Measurements from ENCODE around the gene CDC25A. TPM values are rescaled to one million over a fixed set of nuclear protein-coding genes. Genes with fewer than 3 reads are reported as not detected.
A peak's percentile ranks its signal among the peaks of the same experiment; 100 is the strongest.

The CDC25A gene
- total RNA-seq, 1 experiment from 2014 or later = 14.9 TPM

DNA sequence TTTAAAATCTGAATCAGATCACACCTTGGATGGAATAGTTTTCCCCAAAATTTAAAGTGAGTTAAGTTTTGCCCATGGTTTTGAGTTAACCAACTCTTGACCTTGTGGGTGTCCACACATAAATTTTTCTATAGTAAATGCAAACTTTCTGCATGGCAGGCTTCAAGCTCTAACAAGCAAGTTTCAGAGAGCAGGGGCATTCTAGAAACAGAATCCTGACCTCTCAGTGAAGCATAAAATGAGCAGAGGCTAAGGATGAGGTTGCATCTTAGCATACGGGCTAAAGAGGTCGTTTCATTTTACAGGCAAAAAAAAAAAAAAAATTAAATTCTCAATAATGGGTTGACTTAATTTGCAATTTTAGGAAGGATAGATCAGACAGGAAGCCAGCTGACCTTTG lies 32.1 kb downstream of the CDC25A start:
- DNase-seq (ENCODE audit: low read depth, low spot score) = no peak
- in situ Hi-C loops (cut with HindIII; ENCODE audit: low pct_unique_long_range_greater_than_20kb, low sequenced_read_pairs) = no loop called here

DNA sequence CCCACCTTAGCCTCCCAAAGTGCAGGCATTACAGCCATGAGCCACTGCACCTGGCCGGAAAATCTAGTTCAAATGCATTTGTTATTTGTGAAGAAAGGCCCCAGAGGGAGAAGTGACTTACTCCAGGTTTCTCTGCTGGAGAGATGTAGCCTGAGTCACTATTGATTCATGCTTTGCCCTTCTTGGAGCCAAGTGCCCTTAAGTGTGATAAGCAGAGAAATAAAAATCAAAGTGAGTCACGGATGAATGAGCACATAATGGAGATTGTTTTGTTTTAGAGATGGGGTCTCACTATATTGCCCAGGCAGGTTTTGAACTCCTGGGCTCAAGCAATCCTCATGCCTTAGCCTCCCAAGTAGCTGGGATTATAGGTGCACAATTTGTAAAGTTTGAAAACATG lies 33.1 kb downstream of the CDC25A start:
- DNase-seq (ENCODE audit: low read depth, low spot score) = no peak
- in situ Hi-C loops (cut with HindIII; ENCODE audit: low pct_unique_long_range_greater_than_20kb, low sequenced_read_pairs) = no loop called here

- DNase-seq (ENCODE audit: low read depth, low spot score) = no peak
- in situ Hi-C loops (cut with HindIII; ENCODE audit: low pct_unique_long_range_greater_than_20kb, low sequenced_read_pairs) = no loop called here
Measured at GRCh38 chr3:48151807-48152427, 36.3 kb downstream of the CDC25A start.

DNA sequence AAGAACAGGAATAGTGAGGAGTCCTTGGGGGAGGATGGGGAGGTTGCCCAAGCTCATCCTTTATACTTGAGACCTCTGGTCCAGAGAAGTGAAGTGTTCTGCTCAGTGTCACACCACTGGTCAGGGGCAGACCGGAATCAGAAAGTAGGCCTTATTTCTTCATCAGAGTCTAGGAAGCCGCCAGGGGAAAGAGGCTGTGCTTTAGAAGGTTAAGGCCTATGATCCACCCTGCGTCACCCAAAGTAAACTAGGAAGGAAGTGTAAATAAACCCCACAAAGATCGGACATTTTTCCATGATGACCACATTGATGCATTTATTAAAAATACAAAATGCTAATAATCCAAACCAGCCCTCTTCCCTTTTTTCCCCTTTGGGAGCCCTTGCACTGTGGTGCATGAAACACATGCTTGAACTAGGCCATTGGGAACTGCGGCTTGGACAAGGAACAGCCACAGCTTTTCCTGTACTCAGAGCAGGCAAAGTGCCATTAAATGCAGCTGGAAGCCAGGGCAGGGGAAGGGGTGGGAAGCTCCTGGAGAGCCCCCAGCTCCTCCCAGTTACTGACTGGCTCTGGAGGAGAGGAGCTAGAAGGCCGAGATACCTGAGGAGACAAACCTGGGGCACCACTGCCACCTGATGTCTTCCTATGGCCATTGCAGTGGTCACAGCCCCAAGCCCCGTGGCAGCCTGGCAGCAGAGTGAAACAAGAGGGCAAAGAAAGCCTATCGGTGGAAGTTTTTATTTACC lies 37.0 kb downstream of the CDC25A start:
- in situ Hi-C loops (cut with HindIII; ENCODE audit: low pct_unique_long_range_greater_than_20kb, low sequenced_read_pairs) = no loop called here
- peak; percentile 90 for DNase-seq (ENCODE audit: low read depth, low spot score)

DNA sequence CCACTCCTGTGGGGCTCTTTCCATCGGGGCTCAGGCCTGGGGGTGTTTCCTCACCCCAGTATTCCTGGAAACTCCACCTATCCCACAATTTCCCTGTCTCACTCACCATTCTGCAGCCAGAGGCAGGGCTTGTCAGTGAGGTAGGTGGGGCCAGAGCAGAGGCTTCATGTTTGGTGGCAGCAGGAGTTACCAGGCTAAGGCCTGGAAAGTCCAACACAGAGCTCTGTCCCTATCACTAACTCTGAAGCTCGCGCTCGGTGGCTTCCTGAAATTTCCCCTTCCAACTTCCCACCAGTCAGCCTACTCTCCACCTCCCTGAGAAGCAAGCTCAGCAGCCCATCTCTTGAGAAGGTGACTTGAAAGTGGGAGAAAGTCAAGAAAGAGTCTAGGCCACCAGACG lies 44.2 kb downstream of the CDC25A start:
- no peak for DNase-seq (ENCODE audit: low read depth, low spot score)
- in situ Hi-C loops (cut with HindIII; ENCODE audit: low pct_unique_long_range_greater_than_20kb, low sequenced_read_pairs) = no loop called here

GRCh38 chr3:48143567-48143966 lies 44.6 kb downstream of the CDC25A start:
- in situ Hi-C loops (cut with HindIII; ENCODE audit: low pct_unique_long_range_greater_than_20kb, low sequenced_read_pairs) = no loop called here
- DNase-seq (ENCODE audit: low read depth, low spot score) = no peak

GRCh38 chr3:48142316-48142870 lies 45.8 kb downstream of the CDC25A start:
- in situ Hi-C loops (cut with HindIII; ENCODE audit: low pct_unique_long_range_greater_than_20kb, low sequenced_read_pairs) = no loop called here
- DNase-seq (ENCODE audit: low read depth, low spot score) = no peak

DNA sequence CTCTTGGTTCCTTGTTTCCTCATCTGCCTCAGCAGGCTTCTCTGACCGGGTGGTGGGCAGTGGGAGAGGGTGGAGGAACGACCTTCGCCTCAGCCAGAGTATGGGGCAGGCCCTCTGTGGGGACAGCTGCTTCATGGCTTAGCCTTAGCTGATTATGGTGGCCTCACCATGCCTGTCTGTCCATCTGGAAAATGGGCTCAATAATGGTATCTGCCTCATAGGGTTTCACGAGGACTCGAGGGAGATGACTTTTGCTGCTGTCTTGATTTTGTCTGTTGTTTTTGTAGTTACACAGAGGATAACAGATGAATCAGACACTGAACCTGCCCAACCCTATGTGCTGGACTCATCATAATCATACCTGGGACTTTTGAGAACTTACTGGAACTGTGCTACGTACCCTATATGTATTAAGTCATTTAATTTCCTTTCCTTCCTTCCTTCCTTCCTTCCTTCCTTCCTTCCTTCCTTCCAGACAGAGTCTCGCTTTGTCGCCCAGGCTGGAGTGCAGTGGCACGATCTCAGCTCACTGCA lies 46.5 kb downstream of the CDC25A start:
- no peak for DNase-seq (ENCODE audit: low read depth, low spot score)
- in situ Hi-C loops (cut with HindIII; ENCODE audit: low pct_unique_long_range_greater_than_20kb, low sequenced_read_pairs) = no loop called here

DNA sequence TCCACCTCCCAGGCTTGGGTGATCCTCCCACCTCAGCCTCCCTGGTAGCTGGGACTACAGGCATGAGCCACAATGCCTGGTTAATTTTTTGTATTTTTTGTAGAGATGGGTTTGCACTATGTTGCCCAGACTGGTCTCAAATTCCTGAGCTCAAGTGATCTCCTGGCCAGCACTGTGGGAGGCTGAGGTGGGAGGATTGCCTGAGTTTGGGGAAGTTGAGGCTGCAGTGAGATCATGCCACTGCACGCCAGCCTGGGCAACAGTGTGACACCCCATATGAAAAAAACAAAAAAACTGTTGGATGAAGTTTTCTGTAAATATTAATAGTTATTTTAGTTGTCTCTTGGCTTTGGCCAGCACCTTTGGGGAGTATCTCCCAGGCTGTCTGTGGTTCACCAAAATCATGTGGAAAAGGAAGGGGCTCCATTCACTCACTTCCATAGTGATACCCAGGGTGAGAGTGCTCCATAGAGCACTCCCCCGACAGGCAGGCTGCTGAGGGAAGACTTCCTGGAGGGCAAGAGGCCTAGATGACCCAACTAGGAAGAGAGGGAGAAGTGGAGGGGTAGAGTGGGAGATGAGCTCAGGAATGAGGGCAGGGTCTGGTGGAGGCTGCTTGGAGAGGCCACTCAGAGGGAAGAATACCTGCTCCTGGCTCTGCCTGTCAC lies 47.1 kb downstream of the CDC25A start:
- in situ Hi-C loops (cut with HindIII; ENCODE audit: low pct_unique_long_range_greater_than_20kb, low sequenced_read_pairs) = no loop called here
- DNase-seq (ENCODE audit: low read depth, low spot score) = no peak

- in situ Hi-C loops (cut with HindIII; ENCODE audit: low pct_unique_long_range_greater_than_20kb, low sequenced_read_pairs) = no loop called here
- DNase-seq (ENCODE audit: low read depth, low spot score) = peak; percentile 29
Measured at GRCh38 chr3:48140336-48140757, 47.9 kb downstream of the CDC25A start.

DNA sequence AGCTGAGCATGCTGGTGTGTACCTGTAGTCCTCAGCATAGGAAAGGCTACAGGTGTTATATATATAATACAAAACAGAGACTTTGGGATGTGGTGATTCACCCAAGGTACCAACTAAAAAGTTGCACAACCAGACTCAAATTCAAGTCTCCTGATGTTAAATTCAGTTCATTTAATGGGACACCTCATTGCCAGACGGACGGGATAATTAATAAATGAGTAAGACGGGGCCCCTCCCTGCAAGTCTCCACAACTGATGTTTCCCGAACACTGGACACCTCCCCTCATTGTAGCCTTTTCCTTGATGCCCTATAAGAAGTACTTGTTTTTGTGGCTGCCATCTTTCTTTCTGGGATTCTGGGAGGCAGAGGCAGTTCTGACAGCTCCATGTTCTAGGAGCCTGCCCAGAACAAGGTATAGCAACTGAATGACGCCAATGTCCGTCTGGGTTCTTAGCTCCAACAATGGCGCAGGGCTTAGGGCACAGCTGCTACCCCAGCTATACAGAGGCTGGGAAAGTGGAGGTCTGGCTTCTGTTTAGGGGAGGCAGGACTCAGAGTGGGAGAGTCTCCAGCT lies 50.7 kb downstream of the CDC25A start:
- DNase-seq (ENCODE audit: low read depth, low spot score) = no peak
- in situ Hi-C loops (cut with HindIII; ENCODE audit: low pct_unique_long_range_greater_than_20kb, low sequenced_read_pairs) = no loop called here

DNA sequence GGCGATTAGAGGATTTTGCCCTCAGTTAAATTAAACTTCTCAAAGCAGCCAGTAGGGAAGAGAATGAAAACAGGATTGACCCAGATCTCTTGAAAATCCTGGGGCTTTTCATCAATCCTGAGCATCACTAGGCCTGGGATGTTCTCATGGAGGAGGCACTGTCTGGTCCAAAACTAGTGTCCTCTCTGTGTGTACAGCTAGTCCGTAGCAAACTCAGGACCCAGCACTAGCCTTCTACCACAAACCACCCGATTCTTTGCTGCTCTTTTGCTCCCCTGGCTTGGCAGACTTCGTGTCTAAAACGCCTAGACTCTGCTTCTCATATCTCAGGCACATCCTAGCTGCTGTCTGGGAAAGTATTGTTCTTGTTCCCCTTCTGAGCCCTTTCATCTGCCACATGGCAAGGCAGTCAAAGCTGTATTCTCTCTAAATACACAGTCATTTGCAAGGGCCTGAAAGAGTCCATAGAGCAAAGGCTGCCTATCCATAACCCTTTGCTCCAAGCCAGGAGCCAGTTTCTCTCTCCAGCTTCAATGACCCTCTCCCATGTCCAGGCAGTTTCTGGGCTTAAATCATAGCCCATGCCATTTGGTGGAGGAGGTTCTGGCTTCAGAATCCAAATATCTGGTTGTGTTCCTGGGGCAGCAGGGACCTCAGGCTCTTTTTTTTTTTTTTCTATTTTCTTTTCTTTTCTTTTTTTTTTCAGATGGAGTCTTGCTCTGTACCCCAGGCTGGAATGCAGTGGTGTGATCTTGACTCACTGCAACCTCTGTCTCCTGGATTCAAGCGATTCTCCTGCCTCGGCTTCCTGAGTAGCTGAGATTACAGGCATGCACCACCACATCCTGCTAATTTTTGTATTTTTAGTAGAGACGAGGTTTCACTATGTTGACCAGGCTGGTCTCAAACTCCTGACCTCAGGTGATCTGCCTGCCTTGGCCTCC lies 52.4 kb downstream of the CDC25A start:
- no peak for DNase-seq (ENCODE audit: low read depth, low spot score)
- in situ Hi-C loops (cut with HindIII; ENCODE audit: low pct_unique_long_range_greater_than_20kb, low sequenced_read_pairs) = no loop called here

- peak; percentile 32 for DNase-seq (ENCODE audit: low read depth, low spot score)
- in situ Hi-C loops (cut with HindIII; ENCODE audit: low pct_unique_long_range_greater_than_20kb, low sequenced_read_pairs) = no loop called here
Measured at GRCh38 chr3:48130321-48130904, 57.8 kb downstream of the CDC25A start.

DNA sequence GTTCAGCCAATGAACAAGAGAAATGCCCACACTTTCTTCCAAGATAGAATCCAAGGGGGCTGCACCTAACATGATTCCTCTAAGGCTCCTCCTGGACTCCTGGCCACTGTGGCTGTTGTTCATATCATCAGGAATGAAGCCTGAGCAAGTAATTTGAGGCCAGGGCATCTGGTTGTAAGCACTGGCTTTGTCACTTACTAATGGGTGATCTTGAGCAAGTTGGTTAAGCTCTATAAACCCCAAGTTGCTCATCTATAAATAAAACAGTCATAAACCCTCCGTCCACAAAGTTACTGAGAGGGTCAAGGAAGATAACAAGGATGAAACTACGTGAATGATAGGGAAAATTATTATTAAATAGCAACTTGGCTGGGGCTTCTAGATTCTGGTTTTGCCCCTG lies 58.3 kb downstream of the CDC25A start:
- in situ Hi-C loops (cut with HindIII; ENCODE audit: low pct_unique_long_range_greater_than_20kb, low sequenced_read_pairs) = no loop called here
- no peak for DNase-seq (ENCODE audit: low read depth, low spot score)

- in situ Hi-C loops (cut with HindIII; ENCODE audit: low pct_unique_long_range_greater_than_20kb, low sequenced_read_pairs) = no loop called here
- no peak for DNase-seq (ENCODE audit: low read depth, low spot score)
Measured at GRCh38 chr3:48128774-48129173, 59.4 kb downstream of the CDC25A start.

DNA sequence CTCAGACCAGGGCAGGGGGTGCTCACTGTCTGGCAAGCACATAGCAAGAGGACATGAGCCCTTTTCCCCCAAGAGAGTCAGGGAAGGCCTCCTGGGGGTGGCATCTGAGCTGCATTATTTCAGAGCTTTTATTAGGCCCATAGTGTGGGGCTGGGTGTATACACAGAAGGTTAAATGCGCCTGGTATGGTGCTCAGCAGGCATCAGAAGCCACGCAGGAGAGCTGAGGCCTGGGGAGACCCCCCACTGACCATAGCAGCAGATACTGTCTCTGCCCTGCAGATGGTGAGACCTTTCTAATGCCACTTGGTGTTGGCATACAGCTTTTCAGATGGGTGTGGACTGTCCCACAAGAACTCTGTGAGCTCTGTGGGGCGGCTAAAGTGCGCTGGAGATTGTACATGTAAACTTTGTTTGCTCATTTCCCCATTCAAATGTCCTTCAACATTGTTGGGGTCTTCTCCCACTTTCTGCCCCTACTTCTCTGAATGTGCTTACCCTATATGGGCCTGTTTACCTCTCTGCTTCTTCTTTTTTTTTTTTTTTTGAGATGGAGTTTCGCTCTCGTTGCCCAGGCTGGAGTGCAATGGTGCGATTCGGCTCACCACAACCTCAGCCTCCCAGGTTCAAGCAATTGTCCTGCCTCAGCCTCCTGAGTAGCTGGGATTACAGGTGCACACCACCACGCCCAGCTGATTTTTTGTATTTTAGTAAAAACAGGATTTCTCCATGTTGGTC lies 62.2 kb downstream of the CDC25A start:
- no peak for DNase-seq (ENCODE audit: low read depth, low spot score)
- in situ Hi-C loops (cut with HindIII; ENCODE audit: low pct_unique_long_range_greater_than_20kb, low sequenced_read_pairs) = no loop called here
